ENCODE data around the gene ITSN2.

GRCh38 chr2:24399434-24400206 lies 39.3 kb upstream of the ITSN2 start:
- TF ChIP-seq GATA3 (IDR thresholded peaks at IDR 0.05; ENCODE audit: low read depth, low read length) (no peak), GATA2 (IDR thresholded peaks at IDR 0.05; ENCODE audit: low read depth, low read length) (no peak)
